SK-N-MC (cell line): ENCODE data around the gene SOCS7.

Experiments used
- EZH2 ChIP-seq: fragments of 200-600 bp; sonication (generic); IDR thresholded peaks from one replicate; pipeline ENCODE4 v1.6.1; 2017; ENCODE audit warnings: antibody characterized with exemption
- POLR2AphosphoS5 ChIP-seq: IDR thresholded peaks from 2 replicates; pipeline ENCODE4 v1.6.1; 2012; ENCODE audit warnings: mild to moderate bottlenecking, low read depth, low read length, borderline replicate concordance

- no peak for TF ChIP-seq POLR2AphosphoS5
- no peak for TF ChIP-seq EZH2
Observed at GRCh38 chr17:38450557-38451029, 98.9 kb downstream of the SOCS7 start.
